H9 (cell line): Measurements from ENCODE around the gene SLC13A5. TPM values are rescaled to one million over a fixed set of nuclear protein-coding genes. Genes with fewer than 3 reads are reported as not detected.

Experiments used
- DNase-seq: peaks from one replicate; pipeline ENCODE4 v3.0.0-alpha.2; 2017
- H2AFZ ChIP-seq: one replicate; pipeline ENCODE4 v1.6.1; 2013; ENCODE audit warnings: mild to moderate bottlenecking, low read length, control low read depth, moderate library complexity
- H2AK5ac ChIP-seq: 2 replicates; pipeline ENCODE4 v1.6.1; 2013; ENCODE audit warnings: low read length, control low read depth, mixed read lengths; ENCODE audit not compliant: insufficient read length
- H2BK120ac ChIP-seq: one replicate; pipeline ENCODE4 v1.6.1; 2013; ENCODE audit warnings: low read depth, mild to moderate bottlenecking, low read length, control low read depth, inconsistent platforms; ENCODE audit not compliant: poor library complexity, severe bottlenecking
- H2BK12ac ChIP-seq: 2 replicates; pipeline ENCODE4 v1.6.1; 2013; ENCODE audit warnings: low read length, control low read depth, mixed read lengths, low read depth; ENCODE audit not compliant: insufficient read length
- H2BK15ac ChIP-seq: 2 replicates; pipeline ENCODE4 v1.6.1; 2013; ENCODE audit warnings: low read depth, low read length, control low read depth
- H2BK20ac ChIP-seq: one replicate; pipeline ENCODE4 v1.6.1; 2013; ENCODE audit warnings: low read depth, mild to moderate bottlenecking, low read length, control low read depth, inconsistent platforms; ENCODE audit not compliant: poor library complexity, severe bottlenecking
- H2BK5ac ChIP-seq: 2 replicates; pipeline ENCODE4 v1.6.1; 2013; ENCODE audit warnings: low read length, control low read depth, mixed read lengths; ENCODE audit not compliant: insufficient read length
- H3K14ac ChIP-seq: 2 replicates; pipeline ENCODE4 v1.6.1; 2013; ENCODE audit warnings: low read length, control low read depth; ENCODE audit not compliant: insufficient read depth
- H3K18ac ChIP-seq: 2 replicates; pipeline ENCODE4 v1.6.1; 2013; ENCODE audit warnings: low read depth, mild to moderate bottlenecking, mixed read lengths, low read length, control low read depth; ENCODE audit not compliant: insufficient read length
- H3K23ac ChIP-seq: 2 replicates; pipeline ENCODE4 v1.6.1; 2013; ENCODE audit warnings: low read length, control low read depth, mixed read lengths, low read depth; ENCODE audit not compliant: insufficient read length
- H3K23me2 ChIP-seq: 2 replicates; pipeline ENCODE4 v1.6.1; 2013; ENCODE audit warnings: low read depth, mild to moderate bottlenecking, mixed read lengths, low read length, control low read depth; ENCODE audit not compliant: insufficient read length, poor library complexity, severe bottlenecking
- H3K27ac ChIP-seq: 2 replicates; pipeline ENCODE4 v1.5.1; 2013; ENCODE audit warnings: low read length, control low read depth, mixed read lengths, low read depth; ENCODE audit not compliant: insufficient read length
- H3K27me3 ChIP-seq: 2 replicates; pipeline ENCODE4 v1.6.1; 2013; ENCODE audit warnings: low read length, control low read depth, inconsistent platforms; ENCODE audit not compliant: insufficient read depth
- H3K4ac ChIP-seq: 2 replicates; pipeline ENCODE4 v1.6.1; 2013; ENCODE audit warnings: low read depth, mild to moderate bottlenecking, control low read depth, inconsistent platforms, low read length, moderate library complexity
- H3K4me1 ChIP-seq: 2 replicates; pipeline ENCODE4 v1.6.1; 2013; ENCODE audit warnings: low read length, control low read depth, inconsistent platforms; ENCODE audit not compliant: insufficient read depth
- H3K4me2 ChIP-seq: 2 replicates; pipeline ENCODE4 v1.6.1; 2013; ENCODE audit warnings: low read length, control low read depth, mixed read lengths; ENCODE audit not compliant: insufficient read length, insufficient read depth
- H3K56ac ChIP-seq: 2 replicates; pipeline ENCODE4 v1.6.1; 2013; ENCODE audit warnings: low read depth, mild to moderate bottlenecking, mixed read lengths, low read length, control low read depth; ENCODE audit not compliant: insufficient read length
- H3K79me1 ChIP-seq: 2 replicates; pipeline ENCODE4 v1.6.1; 2013; ENCODE audit warnings: low read depth, mild to moderate bottlenecking, moderate library complexity, low read length, control low read depth, inconsistent platforms; ENCODE audit not compliant: insufficient read depth, poor library complexity, severe bottlenecking
- H3K79me2 ChIP-seq: 2 replicates; pipeline ENCODE4 v1.6.1; 2013; ENCODE audit warnings: low read length, control low read depth, inconsistent platforms; ENCODE audit not compliant: insufficient read depth
- H3K9ac ChIP-seq: 2 replicates; pipeline ENCODE4 v1.6.1; 2013; ENCODE audit warnings: low read length, control low read depth, mixed read lengths; ENCODE audit not compliant: insufficient read length; ENCODE audit errors: extremely low read depth
- H3K9me3 ChIP-seq: one replicate; pipeline ENCODE4 v1.6.1; 2013; ENCODE audit warnings: low read depth, low read length, inconsistent platforms; ENCODE audit not compliant: control insufficient read depth
- H3T11ph ChIP-seq: one replicate; pipeline ENCODE4 v1.6.1; 2013; ENCODE audit warnings: mild to moderate bottlenecking, low read length, control low read depth, inconsistent platforms
- H4K20me1 ChIP-seq: one replicate; pipeline ENCODE4 v1.6.1; 2013; ENCODE audit not compliant: control insufficient read depth, insufficient read length, insufficient read depth
- H4K5ac ChIP-seq: 2 replicates; pipeline ENCODE4 v1.6.1; 2013; ENCODE audit warnings: low read depth, mild to moderate bottlenecking, mixed read lengths, low read length, control low read depth; ENCODE audit not compliant: insufficient read length
- H4K8ac ChIP-seq: replicated peaks from 2 replicates; pipeline ENCODE4 v1.6.1; 2013; ENCODE audit warnings: low read length, control low read depth, mixed read lengths, low read depth; ENCODE audit not compliant: insufficient read length
- H4K91ac ChIP-seq: 2 replicates; pipeline ENCODE4 v1.6.1; 2013; ENCODE audit warnings: low read depth, mild to moderate bottlenecking, moderate library complexity, mixed read lengths, low read length, control low read depth; ENCODE audit not compliant: insufficient read length
- H3K27ac Mint-ChIP-seq, 3 experiments: 2 replicates in 2 of 3; 3 replicates in 1 of 3; pipeline ENCODE4 v1.8.0; 2020 to 2021; ENCODE audit warnings: mixed read lengths in 3 of 3, mild to moderate bottlenecking in 1 of 3, moderate library complexity in 1 of 3
- H3K27me3 Mint-ChIP-seq: 2 replicates; pipeline ENCODE4 v1.8.0; 2021; ENCODE audit warnings: low read depth, mild to moderate bottlenecking, moderate library complexity, mixed read lengths
- H3K36me3 Mint-ChIP-seq, 3 experiments: 2 replicates in 2 of 3; 3 replicates in 1 of 3; pipeline ENCODE4 v1.8.0; 2020 to 2021; ENCODE audit warnings: low read depth in 3 of 3, mixed read lengths in 3 of 3; ENCODE audit not compliant: insufficient read depth in 1 of 3
- H3K4me1 Mint-ChIP-seq, 2 experiments: 2 replicates each; pipeline ENCODE4 v1.8.0; 2020; ENCODE audit warnings: mixed read lengths in 2 of 2
- H3K4me3 Mint-ChIP-seq, 2 experiments: 2 replicates in 1 of 2; 3 replicates in 1 of 2; pipeline ENCODE4 v1.8.0; 2020 to 2021; ENCODE audit warnings: mild to moderate bottlenecking in 2 of 2, mixed read lengths in 2 of 2, moderate library complexity in 1 of 2
- H3K9me3 Mint-ChIP-seq, 2 experiments: 2 replicates in 1 of 2; 3 replicates in 1 of 2; pipeline ENCODE4 v1.8.0; 2020; ENCODE audit warnings: mild to moderate bottlenecking in 2 of 2, mixed read lengths in 2 of 2, moderate library complexity in 1 of 2
- CTCF ChIP-seq: fragments of 200-600 bp; sonication (generic); conservative IDR thresholded peaks from 3 replicates; pipeline ENCODE4 v1.8.0; 2021; ENCODE audit warnings: antibody characterized with exemption, mild to moderate bottlenecking
- WGBS: extraction: QIAGEN DNeasy Blood & Tissue Kit; methylation state at CpG from one replicate; pipeline ENCODE4 v1.1.7; 2013; ENCODE audit warnings: missing lambda C conversion rate, low lambda C conversion rate, mixed read lengths; ENCODE audit not compliant: insufficient read length; ENCODE audit errors: extremely low coverage; 5-methylcytosine and 5-hydroxymethylcytosine counted together
- total RNA-seq: library from RNA; stranded (reverse); gene quantifications from 2 replicates; pipeline ENCODE4 v1.2.1, GENCODE V29; 2021

SLC13A5 gene
- total RNA-seq, 1 experiment from 2014 or later: 1.6 TPM

DNA sequence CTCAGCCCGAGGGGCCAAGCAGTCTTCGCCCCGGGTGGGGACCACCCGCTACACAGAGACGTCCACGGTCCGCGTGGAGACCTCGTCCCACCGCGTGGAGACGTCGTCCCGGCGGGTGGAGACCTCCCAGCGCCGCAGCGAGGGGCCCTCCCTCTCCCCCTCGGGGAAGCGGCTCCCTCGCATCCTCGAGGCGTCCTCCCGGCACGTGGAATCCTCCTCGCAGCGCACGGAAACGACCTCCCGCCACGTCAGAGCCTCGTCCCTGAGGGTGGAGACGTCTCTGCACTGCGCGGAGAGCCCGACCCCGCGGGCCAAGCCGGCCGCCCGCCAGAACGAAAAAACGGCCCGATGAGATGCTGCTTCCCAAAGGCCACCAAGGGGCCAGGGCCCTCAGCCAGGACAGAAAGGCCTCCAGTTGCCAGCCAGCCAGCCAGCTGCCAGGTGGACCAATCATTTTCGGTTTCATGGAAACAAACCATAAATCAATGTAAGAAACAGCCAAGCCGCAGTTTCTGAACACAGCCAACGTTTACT is 61.2 kb downstream of the SLC13A5 start:
- H4K91ac ChIP-seq: no peak overlapping the region
- H2BK5ac ChIP-seq: no peak overlapping the region
- H2BK120ac ChIP-seq: no peak overlapping the region
- peaks cover 14% of the 10 kb centered on the region for H3K23me2 ChIP-seq
- no peak overlapping the region for H2BK12ac ChIP-seq
- H3K27me3 ChIP-seq: peaks cover 16% of the 10 kb centered on the region; the same call in 1 of the 2 replicates
- WGBS: no CpG with 5 or more reads among the region's 47 CpGs
- H4K5ac ChIP-seq: no peak overlapping the region
- H3K36me3 Mint-ChIP-seq: peaks cover 2 to 26% (median 23%) of the 10 kb centered on the region in 3 experiments; a peak in 6 of 7 replicates
- no peak overlapping the region for H2BK15ac ChIP-seq
- no peaks in the 10 kb centered on the region; the same call in 1 of the 2 replicates for H3K79me2 ChIP-seq
- peaks cover 33 to 43% of the 10 kb centered on the region in 2 experiments for H3K4me1 Mint-ChIP-seq
- no peak overlapping the region for H3T11ph ChIP-seq
- peak overlapping the region; percentile 1; the same call in 1 of the 2 replicates for H3K14ac ChIP-seq
- no peak overlapping the region for H4K8ac ChIP-seq
- no peak overlapping the region for H3K27ac Mint-ChIP-seq
- H2BK20ac ChIP-seq: no peak overlapping the region
- no peak for TF ChIP-seq CTCF
- H4K20me1 ChIP-seq: no peaks in the 10 kb centered on the region
- H3K4ac ChIP-seq: no peak overlapping the region
- no peak overlapping the region for H3K56ac ChIP-seq
- H3K27ac ChIP-seq: no peak overlapping the region
- peaks cover 4% of the 10 kb centered on the region for H3K4me1 ChIP-seq
- peak; percentile 62 for DNase-seq
- no peak overlapping the region for H3K23ac ChIP-seq
- peak overlapping the region; percentile 39 to 71 for H3K4me3 Mint-ChIP-seq
- no peak overlapping the region for H2AK5ac ChIP-seq
- H3K9ac ChIP-seq: no peak overlapping the region
- H3K9me3 Mint-ChIP-seq: no peaks in the 10 kb centered on the region
- H2AFZ ChIP-seq: no peak overlapping the region
- peak overlapping the region; percentile 50 for H3K18ac ChIP-seq
- H3K4me2 ChIP-seq: peak overlapping the region; percentile 96
- H3K79me1 ChIP-seq: peaks cover 3% of the 10 kb centered on the region
- H3K27me3 Mint-ChIP-seq: peaks cover 47% of the 10 kb centered on the region
- no peaks in the 10 kb centered on the region for H3K9me3 ChIP-seq
